ENCODE data around the gene KCNAB1.

Gene KCNAB1

GRCh38 chr3:156373654-156374053 lies 253.3 kb downstream of the KCNAB1 start:
- no peak for DNase-seq (ENCODE audit: low read depth)

DNA sequence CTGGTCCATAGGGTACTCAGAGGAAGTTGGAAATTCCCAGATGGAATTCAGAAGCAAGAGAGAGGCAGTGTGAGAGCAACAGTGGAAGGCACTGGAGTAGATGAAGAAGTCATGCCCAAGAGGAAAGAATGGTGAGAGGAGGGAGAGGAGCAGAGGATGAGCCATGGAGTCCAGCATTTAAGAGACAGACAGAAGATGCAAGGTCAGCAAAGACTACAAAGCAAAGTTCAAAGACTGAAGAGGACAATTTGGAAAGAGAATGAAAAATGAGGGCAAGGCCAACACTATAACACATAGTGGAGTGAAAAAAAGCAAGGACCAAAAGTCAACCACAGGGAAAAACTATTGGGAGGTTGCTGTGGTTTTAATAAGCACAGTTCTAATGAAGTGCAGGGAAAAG lies 255.8 kb downstream of the KCNAB1 start:
- no peak for DNase-seq (ENCODE audit: low read depth)

DNA sequence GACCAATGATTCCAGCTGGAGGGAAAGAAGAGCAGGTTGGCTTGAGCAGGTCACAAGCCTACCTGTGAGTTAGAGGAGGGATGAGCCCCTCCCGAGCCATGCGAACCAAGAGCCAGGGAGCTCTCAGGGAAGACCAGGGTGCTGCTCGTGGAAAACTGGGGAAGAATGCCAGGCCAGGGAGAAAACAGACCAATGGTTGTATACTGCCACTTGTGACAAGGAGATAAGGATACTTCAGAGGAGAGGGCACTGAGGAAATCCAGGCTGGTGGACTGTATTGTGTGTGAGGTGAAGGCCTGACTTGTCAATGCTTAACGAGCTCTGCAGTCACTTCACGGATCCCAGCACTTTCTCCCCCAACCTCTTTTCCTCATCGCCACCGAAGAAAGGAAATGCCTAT lies 256.9 kb downstream of the KCNAB1 start:
- DNase-seq (ENCODE audit: low read depth): no peak

- no peak for DNase-seq (ENCODE audit: low read depth)
Measured at GRCh38 chr3:156377718-156378117, 257.3 kb downstream of the KCNAB1 start.

DNA sequence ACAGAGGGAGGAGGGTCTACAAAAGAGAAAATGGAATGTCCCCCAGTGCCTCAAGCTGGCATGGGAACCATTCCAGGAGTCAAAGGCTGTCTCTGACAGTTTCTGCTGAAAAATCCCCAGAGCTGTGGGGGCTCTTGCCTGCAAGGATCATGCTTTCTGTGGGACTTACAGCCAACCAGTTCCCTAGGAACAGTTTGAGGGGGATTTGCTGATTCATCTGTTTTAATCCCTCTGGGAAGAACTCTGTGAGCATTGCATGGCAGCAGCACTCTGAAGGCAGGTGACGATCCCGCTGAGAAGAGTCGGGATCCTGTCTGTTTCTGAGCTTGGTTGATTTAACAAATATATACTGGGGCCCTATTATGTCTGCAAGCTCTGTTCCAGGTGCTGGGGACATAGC lies 258.5 kb downstream of the KCNAB1 start:
- DNase-seq (ENCODE audit: low read depth): no peak

GRCh38 chr3:156379327-156379726 lies 258.9 kb downstream of the KCNAB1 start:
- DNase-seq (ENCODE audit: low read depth): no peak

GRCh38 chr3:156381253-156381652 lies 260.9 kb downstream of the KCNAB1 start:
- no peak for DNase-seq (ENCODE audit: low read depth)

- no peak for DNase-seq (ENCODE audit: low read depth)
Measured at GRCh38 chr3:156382458-156383346, 262.3 kb downstream of the KCNAB1 start.

DNA sequence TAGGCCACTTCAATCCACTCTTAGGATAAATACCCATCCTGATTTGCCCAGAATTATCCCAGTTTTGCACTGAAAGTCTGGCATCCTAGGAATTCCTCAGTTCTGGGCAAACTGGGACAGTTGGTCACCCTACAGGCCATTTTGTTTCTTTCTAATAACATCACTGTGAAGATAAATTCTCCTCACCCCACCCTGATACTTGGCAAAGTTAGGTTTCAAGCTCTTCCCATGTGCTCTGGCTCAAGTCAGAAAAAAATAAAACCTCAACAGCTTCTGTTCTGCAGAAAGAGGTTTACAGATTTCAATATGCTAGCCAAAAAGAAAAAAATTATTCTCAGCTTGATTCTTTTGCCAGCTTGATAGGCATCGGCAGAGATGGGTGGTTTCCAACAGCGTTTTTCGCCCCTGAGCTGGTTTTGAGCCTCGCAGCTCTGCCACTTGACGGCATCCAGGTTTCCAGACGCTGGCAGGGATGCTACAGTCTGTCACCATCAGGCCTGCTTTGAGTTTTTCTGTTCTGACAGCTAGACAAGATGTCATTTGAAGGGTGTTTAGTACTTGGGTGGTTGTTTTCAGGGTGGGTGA lies 263.2 kb downstream of the KCNAB1 start:
- no peak for DNase-seq (ENCODE audit: low read depth)

- peak; percentile 98 for DNase-seq (ENCODE audit: low read depth)
Measured at GRCh38 chr3:156388497-156389448, 268.4 kb downstream of the KCNAB1 start.

- no peak for DNase-seq (ENCODE audit: low read depth)
Measured at GRCh38 chr3:156389449-156389950, 269.1 kb downstream of the KCNAB1 start.

DNA sequence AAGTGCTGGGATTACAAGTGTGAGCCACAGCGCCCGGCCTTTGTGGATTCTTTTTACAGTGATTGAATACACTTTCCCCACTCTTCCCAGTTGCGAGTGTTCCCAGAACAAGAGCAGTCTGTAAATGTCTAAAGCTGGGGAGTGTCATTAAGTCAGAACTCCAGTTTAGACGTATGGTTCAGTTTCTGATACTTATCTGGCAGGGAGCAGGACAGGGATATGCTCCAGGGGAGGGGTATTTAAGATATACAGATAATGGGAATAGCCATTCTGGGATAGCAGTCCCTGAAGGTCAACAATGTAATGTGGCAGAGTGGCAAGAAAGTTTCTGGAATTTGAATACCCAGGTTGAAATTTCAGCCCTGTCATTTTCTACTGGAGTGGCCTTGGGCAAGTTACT lies 270.5 kb downstream of the KCNAB1 start:
- no peak for DNase-seq (ENCODE audit: low read depth)

DNA sequence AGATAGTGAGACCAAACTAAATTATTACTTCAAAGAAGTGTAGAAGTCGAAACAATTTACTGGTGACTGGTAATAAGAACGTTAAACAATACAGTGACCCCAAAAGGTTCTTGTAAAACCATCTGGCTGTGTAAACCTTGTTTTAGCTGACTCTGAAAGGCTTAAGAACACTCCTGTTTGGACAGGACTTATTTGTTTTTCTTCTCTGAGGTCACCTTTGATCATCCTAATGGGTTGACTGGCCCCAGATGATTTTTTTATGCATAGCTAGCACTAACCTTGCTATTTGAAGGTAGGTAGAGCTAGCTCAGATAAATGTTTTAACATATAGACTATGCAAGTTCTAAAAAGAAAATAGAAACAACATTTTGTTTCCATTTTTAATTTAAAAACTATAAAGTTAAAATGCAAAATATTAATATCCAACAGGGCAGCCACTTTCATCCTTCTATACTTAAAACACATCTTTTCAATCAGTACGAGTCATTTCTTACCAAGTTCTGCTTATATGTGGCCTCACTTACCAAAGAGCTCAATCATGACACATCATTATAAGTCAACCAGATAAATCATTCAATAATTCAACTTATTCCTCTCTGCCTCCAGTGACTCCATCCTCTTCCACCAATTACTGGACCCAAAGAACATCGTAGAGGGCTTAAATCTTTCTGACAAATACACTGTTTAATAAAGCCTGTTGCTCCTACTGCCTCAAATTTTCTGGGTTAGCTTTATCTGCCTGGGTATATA lies 275.8 kb downstream of the KCNAB1 start:
- no peak for DNase-seq (ENCODE audit: low read depth)

GRCh38 chr3:156396851-156397250 lies 276.5 kb downstream of the KCNAB1 start:
- peak; percentile 81 for DNase-seq (ENCODE audit: low read depth)

GRCh38 chr3:156397534-156397933 lies 277.2 kb downstream of the KCNAB1 start:
- DNase-seq (ENCODE audit: low read depth): no peak

DNA sequence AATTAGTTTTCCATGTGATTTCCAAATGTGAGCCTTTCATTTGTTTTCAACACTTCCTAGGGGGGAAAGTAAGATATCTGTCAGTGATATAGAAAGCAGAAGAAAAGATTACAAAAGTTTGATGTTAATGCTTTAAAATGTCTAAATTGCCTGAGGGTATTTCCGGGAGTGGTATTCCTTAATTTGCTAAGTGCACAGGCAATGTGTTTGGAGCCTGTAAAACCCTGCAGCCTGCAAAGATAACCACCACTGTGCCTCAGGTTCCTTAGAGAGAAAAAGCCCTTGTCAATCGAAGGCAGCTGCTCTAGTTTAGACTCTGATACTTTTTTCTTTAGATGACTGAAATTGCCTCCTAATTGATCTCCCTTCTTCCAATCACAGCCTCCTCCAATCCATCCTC lies 279.7 kb downstream of the KCNAB1 start:
- DNase-seq (ENCODE audit: low read depth): no peak

DNA sequence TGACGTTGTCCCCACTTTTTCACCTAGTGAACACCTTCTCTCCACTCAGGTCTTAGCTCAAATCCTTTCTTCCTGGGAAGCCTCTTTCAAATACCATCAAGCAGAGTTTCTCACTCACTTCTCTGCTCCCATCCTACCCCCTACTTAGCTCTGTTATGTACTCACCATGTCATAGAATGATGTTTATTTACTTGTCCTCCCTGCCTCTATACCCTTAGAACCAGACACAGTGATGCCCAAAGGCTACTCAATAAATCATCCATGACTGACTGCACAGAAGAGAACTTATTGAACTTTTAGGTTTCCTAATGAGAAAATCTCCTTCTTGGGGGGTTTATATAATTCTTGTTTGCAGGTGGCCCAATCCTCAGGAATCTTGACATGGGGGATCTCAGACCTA lies 280.4 kb downstream of the KCNAB1 start:
- no peak for DNase-seq (ENCODE audit: low read depth)

DNA sequence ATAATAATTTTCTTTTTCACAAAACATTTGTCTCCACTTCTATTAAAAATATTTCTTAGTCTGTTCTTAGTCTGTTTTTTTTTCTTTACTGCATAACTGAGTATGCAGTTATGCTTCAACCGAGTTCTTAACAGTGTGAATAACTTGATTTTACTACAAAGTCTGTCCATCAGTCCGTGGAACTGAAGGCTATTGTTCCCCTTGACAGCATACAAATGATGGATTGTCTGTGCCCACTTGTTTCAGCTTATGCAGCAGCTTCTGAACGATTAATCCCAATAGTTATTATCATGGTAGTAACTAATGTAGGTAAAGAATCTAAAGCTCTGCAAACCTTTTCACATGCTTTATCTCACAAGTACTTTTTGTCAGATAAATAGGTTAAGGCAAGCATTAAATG lies 283.8 kb downstream of the KCNAB1 start:
- DNase-seq (ENCODE audit: low read depth): no peak

GRCh38 chr3:156406393-156406792 lies 286.0 kb downstream of the KCNAB1 start:
- no peak for DNase-seq (ENCODE audit: low read depth)

DNA sequence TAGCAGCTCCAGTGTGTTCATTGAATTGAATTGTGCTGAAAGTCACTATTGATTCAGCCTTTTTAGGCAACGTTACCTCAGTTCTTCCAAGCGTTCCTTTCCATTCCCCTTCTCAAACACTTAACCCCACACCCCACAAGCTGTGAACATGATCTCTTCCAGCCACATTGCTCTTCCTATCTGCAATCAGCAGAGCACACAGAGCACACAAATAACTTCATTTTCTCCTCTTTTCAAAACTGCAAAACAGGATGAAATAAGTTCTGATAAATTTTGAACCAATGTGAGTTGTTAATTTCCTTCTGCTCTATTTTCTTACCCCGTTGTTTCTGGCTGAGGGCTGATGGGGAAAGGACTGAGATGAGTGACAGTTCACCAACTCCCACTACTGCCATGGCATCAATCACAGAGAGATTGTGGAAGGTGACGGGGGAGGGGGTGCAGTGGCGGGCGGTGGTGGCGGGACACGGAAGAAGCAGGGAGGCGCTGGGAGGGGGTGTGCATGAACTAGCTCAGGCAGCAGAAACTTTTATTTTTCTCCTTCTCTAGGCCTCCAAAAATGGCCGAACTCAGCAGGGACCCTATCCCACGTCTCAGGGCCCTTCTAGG lies 287.3 kb downstream of the KCNAB1 start:
- no peak for DNase-seq (ENCODE audit: low read depth)

- DNase-seq (ENCODE audit: low read depth): no peak
Measured at GRCh38 chr3:156409694-156410093, 289.3 kb downstream of the KCNAB1 start.

Measured in GM04504 (cell line).